Activated CD8-positive, alpha-beta memory T cell treated with anti-CD3 and anti-CD28 coated beads, Interleukin-2, amount 50 U/mL, for 24 hours (primary cell): ENCODE data around the gene PLEKHD1.
"Not testable (repeated sequence)": the region's sequence is repeated elsewhere in the genome, so short reads cannot be mapped to it uniquely, and the experiment has no call there.

ENCODE experiments used
- DNase-seq: peaks from one replicate; pipeline ENCODE4 v3.0.0-alpha.2; 2020; ENCODE audit errors: extremely low read depth

PLEKHD1 gene

DNA sequence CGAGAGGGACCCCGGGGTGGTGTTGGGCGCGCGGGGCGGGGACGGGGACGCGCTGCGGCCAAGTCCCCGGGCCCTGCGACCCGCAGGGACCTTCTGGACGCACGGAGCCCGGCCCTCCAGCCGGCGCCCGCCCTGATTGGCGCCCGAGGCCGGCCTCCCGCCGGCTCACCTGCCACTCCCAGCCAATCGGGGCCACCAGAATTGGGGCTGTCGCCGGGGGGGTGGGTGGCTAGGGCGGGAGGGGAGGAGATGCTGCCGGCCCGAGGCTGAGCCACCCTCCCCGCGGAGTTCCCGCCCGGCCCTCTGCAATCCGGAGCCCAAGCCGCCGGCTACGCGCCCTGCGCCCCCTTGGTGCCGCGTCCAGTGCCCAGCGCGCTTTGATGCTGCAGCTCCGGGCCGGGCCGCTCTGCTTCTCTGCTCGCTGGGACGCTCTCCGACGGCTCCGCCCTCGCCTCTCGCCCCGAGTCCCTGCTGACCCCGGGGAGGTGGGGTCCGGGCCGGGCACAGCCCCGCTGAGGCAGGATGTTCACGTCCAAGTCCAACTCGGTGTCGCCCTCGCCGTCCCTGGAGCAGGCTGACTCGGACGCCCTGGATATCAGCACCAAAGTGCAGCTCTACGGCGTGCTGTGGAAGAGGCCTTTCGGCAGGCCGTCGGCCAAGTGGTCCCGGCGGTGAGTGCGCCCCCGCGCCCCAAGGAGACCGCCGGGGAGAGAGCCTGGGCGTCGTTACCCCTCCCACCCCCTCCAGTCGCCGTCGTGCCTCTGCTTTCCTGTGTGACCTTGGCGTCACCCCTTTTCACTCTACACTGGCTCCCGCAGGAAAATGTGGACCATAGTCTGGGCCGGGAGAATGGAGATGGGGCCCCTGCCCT is at the start of gene PLEKHD1:
PLEKHD1 (plus strand) TSS at position 285 of the 871 bp plus-strand sequence; CDS start at position 523, 238 bp downstream.
- no peak for DNase-seq

DNA sequence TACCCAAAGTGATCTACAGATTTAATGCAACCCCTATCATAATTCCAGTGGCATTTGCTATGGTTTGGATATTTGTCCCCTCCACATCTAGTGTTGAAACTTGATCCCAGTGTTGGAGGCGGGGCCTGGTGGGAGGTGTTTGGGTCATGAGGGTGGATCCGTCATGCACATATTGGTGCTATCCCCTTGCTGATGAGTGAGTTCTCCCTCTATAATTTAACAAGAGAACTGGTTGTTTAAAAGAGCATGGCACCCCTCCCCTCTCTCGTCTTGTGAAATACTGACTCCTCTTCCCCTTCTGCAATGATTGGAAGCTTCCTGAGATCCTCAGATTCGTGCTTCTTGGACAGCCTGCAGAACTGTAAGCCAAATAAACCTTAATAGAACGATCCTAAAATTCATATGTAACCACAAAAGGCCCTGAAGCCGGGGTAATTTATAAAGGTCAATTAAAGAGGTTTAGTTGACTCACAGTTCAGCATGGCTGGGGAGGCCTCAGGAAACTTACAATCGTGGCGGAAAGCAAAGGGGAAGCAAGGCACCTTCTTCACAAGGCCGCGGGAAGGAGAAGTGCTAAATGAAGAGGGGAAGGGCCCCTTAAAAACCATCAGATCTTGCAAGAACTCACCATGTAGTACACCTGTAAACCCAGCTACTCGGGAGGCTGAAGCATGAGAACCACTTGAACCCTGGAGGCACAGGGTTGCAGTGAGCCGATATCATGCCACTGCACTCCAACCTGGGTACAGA is 44.8 kb upstream of the PLEKHD1 start:
- no peak for DNase-seq

DNA sequence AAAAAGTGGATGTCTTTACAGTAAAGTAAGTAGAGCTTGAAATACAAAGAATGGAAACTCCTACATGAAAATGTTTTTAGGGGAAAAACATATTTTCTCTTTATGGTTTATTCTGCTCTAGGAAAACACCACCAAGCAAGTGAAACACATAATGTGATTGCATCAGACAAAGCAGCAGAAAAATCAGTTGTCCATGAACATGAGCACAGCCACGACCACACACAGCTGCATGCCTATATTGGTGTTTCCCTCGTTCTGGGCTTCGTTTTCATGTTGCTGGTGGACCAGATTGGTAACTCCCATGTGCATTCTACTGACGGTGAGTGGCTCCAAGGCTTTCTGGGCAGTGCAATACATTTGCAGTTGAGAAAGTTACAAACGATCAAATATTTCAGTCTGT is 42.6 kb upstream of the PLEKHD1 start:
- DNase-seq, result no peak

DNA sequence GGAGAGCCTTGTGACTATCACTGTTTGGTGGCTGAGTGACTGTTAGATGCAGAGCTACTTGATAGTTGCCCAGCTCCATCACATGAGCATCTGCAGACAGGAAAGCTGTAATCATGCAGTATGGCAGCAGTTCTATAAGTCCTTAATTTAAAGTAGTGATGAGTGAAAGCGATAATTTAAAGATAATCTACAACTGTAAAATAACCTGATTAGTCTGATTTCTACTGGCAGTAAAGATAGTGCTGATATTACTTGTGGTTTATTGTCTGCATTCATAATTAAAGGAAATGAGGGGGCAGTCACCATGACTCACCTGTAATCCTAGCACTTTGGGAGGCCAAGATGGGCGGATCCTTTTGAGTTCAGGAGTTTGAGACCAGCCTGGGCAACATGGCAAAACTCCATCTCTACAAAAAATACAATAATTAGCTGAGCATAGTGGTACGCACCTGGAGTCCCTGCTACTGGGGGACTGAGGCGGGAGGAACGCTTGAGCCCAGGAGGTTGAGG is 41.2 kb upstream of the PLEKHD1 start:
- no peak for DNase-seq

DNA sequence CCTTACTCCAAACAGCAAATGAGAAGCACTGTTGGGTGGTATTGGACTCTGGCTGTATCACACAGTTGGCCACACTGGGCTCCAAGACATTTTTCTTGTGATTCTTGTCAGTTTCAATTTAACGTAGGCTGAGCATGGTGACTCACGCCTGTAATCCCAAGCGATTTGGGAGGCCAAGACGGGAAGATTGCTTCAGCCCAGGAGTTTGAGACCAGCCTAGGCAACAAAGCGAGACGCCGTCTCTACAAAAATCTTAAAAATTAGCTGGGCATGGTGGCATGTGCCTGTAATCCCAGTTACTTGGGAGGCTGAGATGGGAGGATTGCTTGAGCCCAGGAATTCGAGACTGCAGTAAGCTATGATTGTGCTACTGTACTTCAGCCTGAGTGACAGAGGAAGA is 35.3 kb upstream of the PLEKHD1 start:
- no peak for DNase-seq

DNA sequence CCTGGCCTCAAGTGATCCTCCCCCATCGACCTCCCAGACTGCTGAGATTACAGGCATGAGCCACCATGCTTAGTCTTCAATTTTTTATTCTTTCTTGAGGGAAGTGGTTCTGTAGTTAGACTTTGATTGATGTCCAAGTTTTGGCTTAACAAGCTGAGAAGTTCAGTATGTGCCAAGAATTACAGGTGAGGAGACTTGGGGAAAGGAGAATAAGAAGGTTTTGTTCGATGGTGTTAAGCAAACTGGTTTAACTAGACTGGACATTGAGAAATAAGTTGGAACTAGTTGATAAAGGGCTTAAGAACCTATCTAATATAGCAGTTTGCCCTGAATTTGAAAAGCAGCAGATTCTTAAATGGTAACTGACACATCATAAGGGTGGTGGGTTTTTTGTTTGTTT is 32.6 kb upstream of the PLEKHD1 start:
- no peak for DNase-seq

DNA sequence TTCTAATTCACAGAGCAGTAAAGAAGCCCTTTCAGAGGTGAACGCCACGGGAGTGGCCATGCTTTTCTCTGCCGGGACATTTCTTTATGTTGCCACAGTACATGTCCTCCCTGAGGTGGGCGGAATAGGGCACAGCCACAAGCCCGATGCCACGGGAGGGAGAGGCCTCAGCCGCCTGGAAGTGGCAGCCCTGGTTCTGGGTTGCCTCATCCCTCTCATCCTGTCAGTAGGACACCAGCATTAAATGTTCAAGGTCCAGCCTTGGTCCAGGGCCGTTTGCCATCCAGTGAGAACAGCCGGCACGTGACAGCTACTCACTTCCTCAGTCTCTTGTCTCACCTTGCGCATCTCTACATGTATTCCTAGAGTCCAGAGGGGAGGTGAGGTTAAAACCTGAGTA is 26.2 kb upstream of the PLEKHD1 start:
- no peak for DNase-seq

DNA sequence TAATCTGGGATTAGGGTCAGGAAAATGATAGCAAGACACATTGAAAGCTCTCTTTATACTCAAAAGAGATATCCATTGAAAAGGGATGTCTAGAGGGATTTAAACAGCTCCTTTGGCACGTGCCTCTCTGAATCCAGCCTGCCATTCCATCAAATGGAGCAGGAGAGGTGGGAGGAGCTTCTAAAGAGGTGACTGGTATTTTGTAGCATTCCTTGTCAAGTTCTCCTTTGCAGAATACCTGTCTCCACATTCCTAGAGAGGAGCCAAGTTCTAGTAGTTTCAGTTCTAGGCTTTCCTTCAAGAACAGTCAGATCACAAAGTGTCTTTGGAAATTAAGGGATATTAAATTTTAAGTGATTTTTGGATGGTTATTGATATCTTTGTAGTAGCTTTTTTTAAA is 25.4 kb upstream of the PLEKHD1 start:
- DNase-seq, result no peak

DNA sequence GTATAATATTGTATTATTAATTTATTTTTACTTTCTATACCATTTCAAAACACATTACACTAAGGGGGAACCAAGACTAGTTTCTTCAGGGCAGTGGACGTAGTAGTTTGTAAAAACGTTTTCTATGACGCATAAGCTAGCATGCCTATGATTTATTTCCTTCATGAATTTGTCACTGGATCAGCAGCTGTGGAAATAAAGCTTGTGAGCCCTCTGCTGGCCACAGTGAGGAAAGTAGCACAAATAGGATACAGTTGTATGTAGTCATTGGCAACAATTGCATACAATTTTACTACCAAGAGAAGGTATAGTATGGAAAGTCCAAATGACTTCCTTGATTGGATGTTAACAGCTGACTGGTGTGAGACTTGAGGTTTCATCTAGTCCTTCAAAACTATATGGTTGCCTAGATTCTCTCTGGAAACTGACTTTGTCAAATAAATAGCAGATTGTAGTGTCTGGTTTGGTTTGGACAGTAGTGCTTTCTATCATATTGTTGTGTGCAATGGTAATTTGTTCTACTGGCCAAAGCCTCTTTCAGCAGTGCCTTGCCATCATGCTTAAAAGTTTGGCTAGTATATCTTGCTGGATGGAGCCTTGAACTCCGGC is 24.3 kb upstream of the PLEKHD1 start:
- DNase-seq, result peak; percentile 25

DNA sequence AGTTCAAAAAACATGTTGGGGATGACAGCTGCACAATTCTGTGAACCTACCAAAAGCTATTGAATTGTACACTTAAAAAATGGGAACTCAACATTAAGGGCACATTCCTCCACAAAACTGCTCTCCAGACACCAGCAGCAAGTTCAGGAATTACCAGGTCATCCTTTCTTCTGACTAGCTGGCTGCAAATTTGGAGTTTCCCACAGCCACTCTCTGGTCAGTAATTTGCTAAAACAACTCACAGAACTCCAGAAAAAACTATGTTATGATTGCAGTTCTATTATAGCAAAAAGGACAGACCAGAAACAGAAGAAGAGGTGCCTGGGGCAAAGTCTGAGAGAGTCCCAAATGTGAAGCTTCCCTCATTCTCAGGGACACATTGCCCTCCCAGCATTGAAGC is 20.1 kb upstream of the PLEKHD1 start:
- no peak for DNase-seq

DNA sequence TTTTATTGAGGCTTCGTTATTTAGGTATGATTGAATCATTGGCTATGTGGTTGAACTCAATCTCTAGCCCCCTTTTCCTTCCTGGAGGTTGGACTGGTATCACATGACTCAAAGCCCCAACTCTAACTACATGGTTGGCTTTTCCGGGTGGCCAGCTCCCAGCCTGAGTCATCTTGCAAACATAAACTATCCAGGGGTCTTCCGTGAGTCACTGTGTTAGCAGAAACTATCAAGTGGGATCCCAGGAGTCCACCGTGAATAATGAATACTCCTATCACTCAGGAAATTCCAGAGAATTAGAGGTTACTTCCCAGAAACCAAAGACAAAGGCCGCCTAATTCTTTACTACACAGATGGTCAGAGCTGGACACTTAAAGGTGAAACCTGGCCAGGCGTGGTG is 19.7 kb upstream of the PLEKHD1 start:
- DNase-seq, result no peak

DNA sequence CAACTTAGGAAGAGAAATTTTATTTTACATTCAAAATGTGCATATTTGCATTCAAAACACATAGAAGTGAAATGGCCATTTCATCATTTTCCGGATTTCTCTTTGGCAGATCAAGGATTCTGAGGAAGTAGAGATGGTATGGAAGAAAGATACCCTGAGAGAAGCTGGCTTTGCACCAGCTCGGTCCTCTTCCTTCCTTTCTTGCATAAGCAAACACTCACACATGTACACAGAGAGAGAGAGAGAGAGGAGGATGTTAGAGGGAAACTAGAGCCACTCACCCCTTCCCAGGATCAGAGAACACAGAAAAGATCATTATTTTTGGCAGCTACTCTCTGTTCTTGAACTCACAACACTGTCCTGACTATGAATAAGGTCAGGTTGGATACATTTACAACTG is 15.6 kb upstream of the PLEKHD1 start:
- no peak for DNase-seq

DNA sequence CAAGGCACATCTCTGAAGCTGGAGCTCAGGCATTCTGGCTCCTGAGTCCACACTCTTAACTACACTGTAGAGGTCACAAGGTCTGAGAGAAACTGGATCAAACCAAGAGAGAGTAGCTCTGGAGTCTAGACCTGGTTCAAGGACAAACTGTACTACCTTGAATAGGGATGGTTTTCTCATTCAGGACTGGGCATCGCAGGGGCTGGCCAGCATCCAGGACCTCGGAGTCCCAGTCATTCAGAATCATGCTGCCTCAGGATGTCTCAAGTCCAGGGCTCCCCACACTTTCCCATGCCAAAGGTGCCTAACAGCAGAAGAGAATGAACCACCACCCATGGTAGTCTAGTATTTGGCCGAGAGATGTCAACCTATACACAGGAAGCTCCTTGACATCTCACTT is 13.1 kb upstream of the PLEKHD1 start:
- DNase-seq, result no peak

DNA sequence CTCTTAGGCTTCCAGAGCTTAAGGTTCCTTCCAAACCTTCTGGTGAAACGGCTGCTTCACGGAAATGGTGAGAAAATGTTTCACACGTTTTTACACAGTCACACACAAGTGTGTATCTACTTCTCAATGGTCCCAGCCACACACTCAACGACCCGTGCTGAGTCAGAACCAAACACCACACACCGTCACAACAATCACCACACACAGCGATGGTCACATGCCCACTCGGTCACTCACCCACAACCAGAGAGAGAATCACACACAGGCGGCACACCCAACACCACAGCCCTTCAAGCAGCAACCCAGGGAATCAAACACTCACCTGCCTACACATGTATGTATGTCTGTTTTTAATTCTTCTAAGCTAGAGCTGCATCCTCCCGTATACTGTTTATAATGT is 12.6 kb upstream of the PLEKHD1 start:
- no peak for DNase-seq

DNA sequence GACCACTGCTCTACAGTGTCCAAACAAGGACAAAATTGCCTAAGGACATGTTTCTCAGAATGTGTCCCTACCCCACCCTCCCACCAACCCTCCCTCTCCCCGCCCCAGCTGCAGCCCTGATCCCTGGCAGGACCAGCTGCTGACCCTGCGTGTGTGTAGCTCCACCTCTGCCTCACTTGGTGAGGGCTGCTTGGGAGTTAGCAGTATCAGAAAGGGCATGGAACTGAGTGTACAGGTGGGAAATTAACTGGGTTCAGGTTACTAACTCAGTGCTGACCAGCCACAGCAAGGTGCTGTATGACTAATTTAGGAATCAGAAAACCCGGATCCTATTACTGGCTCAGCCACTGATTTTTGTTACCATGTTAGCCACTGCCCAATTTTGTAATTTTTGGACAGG is 11.3 kb upstream of the PLEKHD1 start:
- DNase-seq, result no peak

DNA sequence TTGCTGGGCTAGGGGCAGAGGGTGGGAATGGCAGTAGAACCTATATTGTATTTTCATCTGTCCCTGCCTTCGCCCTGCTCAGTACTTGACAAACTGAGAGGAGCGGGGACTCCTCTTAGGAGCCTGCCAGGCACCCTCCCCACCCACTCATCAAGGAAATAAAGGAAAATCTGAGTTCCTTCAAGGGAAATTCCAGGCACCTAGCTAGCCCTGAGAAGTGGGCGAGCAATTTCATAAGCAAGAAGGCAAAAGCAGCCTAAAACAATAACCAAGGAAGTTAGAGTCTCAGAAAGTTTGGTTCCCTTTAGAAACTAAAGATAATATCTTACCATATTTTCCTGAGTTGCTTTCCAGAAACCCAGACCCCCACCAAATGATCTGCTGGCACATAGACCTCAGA is 10.6 kb upstream of the PLEKHD1 start:
- DNase-seq, result no peak

DNA sequence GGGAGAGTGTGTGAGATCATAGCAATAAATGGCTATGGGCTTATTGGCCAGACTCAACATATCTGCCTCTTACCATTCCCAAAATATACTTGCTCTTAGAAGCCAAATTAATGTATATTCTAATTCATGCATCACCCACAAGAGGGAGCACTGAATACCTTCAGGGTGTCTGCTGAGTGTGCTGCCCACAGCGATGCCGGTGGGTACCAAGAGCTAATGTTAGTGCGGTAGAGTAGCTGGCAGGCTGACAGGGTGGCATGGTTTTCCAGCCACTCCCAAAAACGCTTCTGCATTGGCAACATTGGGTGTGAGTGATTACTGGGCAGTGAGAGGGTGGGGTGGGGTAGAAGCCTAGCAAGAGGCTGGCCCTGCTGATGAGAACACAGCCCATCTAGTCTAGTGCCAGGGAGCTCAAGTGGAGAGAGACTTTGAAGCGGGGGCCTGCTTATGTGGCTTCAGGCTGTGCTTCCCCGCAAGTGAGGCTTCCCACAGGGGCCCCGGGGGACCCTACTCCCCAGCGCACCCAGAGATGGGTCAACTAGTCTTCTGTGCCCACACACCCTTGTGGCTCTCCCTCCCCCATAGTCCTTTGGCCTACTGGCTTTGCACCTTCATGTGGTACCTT is 9.2 kb upstream of the PLEKHD1 start:
- no peak for DNase-seq

DNA sequence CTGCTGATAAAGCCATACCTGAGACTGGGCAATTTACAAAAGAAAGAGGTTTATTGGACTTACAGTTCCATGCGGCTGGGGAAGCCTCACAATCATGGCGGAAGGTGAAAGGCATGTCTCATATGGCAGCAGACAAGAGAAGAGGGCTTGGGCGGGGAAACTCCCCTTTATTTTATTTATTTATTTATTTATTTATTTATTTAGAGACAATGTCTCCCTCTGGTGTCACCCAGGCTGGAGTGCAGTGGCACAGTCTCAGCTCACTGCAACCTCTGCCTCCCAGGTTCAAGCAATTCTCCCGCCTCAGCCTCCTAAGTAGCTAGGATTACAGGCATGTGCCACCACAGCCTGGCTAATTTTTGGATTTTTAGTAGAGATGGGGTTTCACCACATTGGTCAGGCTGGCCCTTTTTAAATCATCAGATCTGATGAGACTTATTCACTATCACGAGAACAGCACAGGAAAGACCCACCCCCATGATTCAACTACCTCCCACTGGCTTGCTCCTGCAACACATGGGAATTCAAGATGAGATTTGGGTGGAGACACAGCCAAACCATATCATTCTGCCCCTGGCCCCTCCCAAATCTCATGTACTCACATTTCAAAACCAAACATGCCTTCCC is 7.6 kb upstream of the PLEKHD1 start:
- DNase-seq, result not testable (repeated sequence)

DNA sequence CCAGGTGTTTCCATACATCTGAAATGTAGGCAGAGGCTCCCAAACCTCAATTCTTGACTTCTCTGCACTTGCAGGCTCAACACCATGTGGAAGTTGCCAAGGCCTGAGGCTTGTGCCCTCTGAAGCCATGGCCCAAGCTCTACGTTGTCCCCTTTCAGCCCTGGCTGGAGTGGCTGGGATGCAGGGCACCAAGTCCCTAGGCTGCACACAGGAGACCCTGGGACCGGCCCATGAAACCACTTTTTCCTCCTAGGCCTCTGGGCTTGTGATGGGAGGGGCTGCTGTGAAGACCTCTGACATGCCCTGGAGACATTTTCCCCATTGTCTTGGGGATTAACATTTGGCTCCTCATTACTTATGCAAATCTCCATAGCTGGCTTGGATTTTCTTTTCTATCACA is 6.5 kb upstream of the PLEKHD1 start:
- DNase-seq, result not testable (repeated sequence)

DNA sequence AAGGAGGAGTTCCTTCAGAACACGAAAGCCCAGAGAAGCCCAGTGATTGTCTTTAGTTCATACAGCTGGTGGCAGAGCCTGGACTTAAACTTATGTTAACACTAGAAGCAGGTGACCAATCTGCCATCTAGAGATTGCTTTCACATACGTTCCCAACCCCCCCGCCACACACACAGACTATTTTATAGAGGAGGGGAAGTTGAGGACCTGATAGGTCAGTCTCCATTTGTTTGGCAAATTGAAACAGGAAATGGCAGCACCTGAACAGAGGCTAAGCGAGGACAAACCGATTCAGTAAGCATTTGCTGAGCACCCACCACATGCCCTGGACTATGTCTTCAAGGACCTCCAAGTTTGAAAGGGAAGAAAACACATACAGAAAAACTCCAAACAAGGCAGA is 4.8 kb upstream of the PLEKHD1 start:
- no peak for DNase-seq

DNA sequence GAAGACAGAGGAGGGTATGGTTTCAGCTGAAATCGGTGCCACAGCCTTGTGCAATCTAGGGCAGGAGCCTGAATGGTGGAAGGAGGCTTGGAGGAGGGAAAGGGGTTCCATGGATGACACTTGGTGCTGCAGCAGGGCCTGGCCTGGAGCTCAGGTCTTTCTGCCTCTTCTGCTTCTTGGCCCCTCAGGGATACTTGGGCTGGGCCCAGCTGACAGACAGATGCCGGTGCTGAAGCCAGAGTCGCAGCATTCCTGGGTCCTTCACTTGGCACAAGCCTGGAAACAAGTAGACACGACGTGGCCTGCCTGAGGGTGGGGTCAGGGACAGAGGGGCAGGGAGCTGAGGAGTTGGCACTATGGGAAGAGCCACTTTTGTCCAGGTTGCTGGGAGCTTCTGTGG is 4.4 kb upstream of the PLEKHD1 start:
- DNase-seq, result no peak
